NCI-H345 treated with DMSO at 0.1 percent for 48 hours (cell line): ENCODE results near the gene ARHGAP25.

Source experiments
- DNase-seq: peaks from one replicate; lab custom pipeline; 2025; ENCODE audit not compliant: unreplicated experiment; lab: John Stamatoyannopoulos, UW

ARHGAP25 gene

DNA sequence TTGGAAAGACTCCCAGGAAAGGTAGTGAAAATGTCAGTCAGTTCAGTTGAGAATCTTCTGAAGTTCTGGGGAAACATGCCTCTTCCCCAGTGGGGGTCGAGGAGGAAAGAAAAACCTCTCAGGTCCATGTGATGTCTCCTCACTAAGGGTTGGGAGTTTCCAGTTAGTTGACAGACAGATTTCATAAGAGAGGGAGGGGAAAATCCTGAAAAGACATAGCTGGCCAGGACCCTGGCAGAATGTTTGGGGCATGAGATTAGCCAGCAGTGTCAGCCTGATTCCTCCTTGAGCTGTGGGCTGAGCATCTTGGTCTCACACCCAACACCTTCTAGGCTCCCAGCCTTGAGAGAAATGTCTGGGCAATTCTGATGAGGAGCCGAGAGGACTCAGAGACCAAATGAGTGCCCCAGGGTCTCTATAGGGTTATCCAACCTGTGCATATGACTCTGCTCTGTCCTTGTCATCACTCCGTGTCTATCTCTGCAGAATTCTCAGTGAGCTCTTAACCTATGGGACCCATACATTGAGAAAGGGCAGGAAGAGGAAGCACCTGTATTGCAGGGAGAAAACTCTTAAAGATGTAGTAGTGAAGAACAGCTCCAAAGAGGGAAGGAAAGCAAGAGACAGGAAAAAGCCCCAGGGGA lies 122.7 kb downstream of the ARHGAP25 start:
- no peak for DNase-seq

DNA sequence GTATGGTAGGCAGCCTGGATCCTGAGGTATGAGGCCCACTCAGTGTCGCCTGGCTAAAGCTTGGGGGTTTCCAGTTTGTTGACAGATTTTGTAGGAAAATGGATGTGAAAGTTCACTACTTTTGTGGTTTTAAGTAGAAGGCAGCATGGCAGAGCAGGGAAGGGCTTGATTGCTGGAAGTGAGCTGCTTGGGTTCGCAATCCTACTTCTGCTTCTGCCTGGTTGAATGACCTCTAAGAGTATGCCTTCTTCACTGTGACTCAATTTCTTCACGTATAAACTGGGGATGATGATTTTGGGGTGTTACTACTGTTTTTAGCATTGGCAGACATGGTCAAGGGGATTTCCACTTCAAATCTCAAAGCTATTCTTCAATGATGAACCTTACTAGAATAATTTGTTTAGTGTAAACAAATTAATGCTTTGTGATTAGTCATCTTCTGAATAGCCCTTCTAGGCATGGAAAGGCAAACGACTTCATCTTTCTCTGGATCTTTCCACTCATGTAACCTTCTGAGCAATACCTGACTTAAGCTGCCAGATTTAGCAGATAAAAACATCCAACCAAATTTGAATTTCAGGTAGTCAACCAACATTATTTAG lies 123.3 kb downstream of the ARHGAP25 start:
- no peak for DNase-seq

DNA sequence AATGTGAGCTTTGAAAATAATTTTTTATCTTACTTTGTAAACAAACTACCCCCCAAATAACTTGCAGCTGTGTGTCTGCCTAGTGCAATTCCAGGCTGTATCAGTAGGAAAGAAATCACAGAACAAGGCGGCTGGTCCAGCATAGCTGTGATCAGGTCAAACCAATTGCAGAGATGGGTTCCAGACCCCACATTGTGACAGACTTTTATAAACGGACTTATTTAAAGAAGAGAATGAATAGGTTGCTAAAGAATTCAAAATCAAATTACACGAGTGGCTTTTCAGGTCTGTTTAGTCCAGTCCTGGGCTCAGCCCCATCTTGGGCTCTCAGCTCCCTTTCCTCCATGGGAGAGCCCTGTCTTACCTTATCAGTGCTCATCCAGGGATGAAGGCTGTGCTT lies 125.5 kb downstream of the ARHGAP25 start:
- DNase-seq = no peak

DNA sequence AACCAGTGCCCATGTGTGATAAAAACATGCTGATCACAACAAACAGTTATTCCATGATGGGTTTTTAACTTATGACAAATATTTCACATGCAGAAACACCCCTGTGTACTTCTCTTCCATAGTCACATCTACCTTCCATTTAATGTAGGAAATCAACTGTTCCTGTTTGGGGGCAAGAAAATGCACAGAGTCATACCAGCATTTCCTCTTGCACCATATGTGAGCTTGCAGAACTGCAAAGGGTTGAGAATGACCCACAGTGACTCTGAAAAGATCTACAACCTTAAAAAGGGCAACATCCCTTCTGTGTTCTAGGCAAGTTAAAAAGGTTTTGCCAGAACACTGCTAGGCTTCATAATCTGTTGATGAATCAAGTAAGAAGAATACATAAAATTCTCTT lies 126.7 kb downstream of the ARHGAP25 start:
- no peak for DNase-seq

DNA sequence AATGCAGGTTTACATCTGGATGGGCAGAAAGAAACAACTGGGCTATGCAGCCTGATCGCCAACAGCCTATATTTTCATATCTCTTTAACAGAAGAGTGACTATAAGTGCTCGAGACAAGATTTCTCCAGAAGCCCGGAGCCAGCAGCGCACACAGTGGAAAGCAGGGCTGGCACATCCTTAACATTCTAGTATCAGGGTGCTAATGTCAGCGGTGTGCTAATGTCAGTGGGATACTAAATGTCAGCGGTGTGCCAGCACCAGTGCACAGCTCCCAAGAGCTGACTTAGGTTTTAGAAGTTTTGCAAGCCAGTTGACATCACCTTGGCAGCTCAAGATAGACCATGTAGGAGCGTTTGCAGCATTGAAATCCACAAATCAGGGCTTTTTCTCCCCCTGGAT lies 128.3 kb downstream of the ARHGAP25 start:
- no peak for DNase-seq

DNA sequence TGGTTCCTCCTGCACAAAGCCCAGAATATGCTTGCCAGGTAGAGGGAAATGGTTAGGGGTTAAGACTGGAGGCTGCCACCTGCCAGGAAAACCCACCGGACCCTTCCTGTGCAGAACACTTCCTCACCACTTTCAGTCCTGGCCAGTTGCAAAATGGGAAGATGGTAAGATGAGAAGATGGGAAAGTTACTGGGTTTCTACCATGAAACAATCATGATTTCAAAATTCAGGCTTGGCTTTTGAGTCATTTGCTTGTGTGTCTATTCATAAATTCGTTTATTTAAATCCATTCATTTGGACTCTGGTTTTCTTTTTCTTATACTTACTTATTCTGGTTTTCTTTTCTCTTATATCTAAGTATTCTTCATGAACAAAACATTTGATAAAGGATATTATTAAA lies 129.4 kb downstream of the ARHGAP25 start:
- DNase-seq = no peak

DNA sequence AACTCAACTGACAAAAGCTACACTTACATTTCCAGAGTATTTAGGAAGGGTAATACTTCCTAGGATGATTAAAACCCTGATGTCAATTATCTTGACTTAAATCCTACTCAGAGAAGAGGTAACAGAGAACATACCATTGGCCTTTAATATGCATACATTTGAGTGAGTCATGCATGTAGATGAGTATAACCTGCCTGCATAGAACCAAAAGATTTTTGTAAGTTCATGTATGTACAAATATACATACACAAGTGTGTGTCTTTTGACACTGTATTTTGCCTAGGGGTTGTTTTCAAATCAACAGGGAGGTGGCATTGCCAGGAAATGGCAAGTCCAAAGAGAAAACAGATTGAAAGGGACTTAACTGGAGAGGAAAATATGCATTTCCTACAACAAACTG lies 130.5 kb downstream of the ARHGAP25 start:
- DNase-seq = no peak

DNA sequence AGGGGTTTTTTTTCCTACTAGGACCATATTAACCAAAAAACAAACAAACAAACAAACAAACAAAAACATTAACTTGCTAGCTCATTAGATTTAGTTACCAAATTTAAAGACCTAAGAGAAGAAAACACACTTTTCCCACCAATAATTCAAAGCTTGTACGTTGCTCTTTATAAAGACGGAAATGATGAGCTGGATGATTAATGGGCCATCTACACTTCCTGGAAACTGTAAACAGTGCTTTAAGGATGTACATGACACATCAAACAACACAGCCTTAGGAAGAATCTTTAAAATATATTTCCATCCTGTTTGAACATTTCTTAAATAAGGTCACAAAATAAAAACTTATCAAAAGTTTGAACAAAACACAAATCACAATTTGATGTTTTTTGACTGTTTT lies 135.6 kb downstream of the ARHGAP25 start:
- DNase-seq = no peak

DNA sequence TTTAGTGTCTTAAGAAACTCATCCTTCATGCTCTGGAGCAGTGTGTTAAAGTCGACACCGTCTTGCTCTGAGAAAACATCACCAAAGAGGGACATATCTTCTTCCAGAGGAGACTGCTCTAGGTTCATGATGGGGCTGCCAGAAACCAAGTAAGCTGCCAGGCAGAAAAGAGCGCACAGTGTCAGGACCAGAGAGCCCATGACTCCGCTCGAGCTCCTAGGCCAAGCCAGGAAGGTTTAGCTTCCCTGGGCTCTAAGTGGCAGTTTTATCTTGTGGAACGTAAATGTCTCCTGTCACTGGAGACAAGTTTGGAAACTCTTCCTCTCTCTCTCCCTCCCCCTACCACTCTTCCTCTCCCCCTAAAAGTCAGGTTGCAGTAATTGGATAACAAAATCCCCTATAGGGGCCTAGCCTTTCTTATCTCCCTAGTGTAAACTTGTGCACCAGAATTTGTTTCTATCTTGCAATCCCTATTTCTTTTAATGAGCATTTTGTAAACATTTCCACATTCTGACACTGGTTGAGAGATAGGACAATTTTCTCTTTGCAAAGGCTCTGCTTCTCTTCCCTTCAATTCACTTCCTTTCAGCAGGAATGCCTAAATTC lies 136.7 kb downstream of the ARHGAP25 start, which contains the start of gene BMP10:
BMP10 (minus strand) TSS at position 239 of the 606 bp plus-strand sequence; CDS start at position 200, 39 bp downstream.
- no peak for DNase-seq
